ENCODE results near the gene PCBP3. TPM values are rescaled to one million over a fixed set of nuclear protein-coding genes. Genes with fewer than 3 reads are reported as not detected.

The PCBP3 gene
- total and polyA plus RNA-seq, 8 donors: 0.83 to 4.3 (median 1.7) TPM

- no peak for TF ChIP-seq CTCF (IDR thresholded peaks at IDR 0.05)
- Histone ChIP-seq H3K36me3 (no peaks in the 10 kb centered on the region), H3K4me3 (peak overlapping the region in 1 of 4 donors; percentile 74), H3K4me1 (peaks cover 0 to 5% (median 0%) of the 10 kb centered on the region in 3 donors), H3K27ac (no peak overlapping the region), H3K27me3 (no peaks in the 10 kb centered on the region), H3K9me3 (no peaks in the 10 kb centered on the region)
- WGBS, 2 donors: 94 to 95% methylated on average over 38 of the region's 38 CpGs
- intact Hi-C loops (cut with DNase I): no loop called here
- FAIRE-seq: no peak
- DNase-seq: peak in 3 of 6 donors; percentile 34 to 78 (median 58)
- ATAC-seq: no peak
Observed at GRCh38 chr21:45983981-45984551, 340.5 kb downstream of the PCBP3 start.

- peaks cover 0 to 5% (median 0%) of the 10 kb centered on the region in 3 donors for H3K4me1 ChIP-seq
- intact Hi-C loops (cut with DNase I): no loop called here
Observed at GRCh38 chr21:45984584-45985095, 341.1 kb downstream of the PCBP3 start.

GRCh38 chr21:45985471-45986315, 342.2 kb downstream of the PCBP3 start:
- TF ChIP-seq CTCF (IDR thresholded peaks at IDR 0.05): no peak
- ATAC-seq: no peak
- Histone ChIP-seq H3K4me1 (peaks cover 0 to 5% (median 0%) of the 10 kb centered on the region in 3 donors), H3K9me3 (no peaks in the 10 kb centered on the region), H3K27ac (no peak overlapping the region), H3K36me3 (no peaks in the 10 kb centered on the region), H3K27me3 (no peaks in the 10 kb centered on the region), H3K4me3 (no peak overlapping the region)
- peak in 3 of 6 donors; percentile 32 to 68 (median 48) for DNase-seq
- 90 to 91% methylated on average over 37 of the region's 37 CpGs for WGBS, 2 donors
- intact Hi-C loops (cut with DNase I): no loop called here
- no peak for FAIRE-seq

More at GRCh38 chr21:45984584-45985095, 341.1 kb downstream of the PCBP3 start:
- Histone ChIP-seq H3K36me3 (no peaks in the 10 kb centered on the region), H3K27ac (no peak overlapping the region), H3K9me3 (no peaks in the 10 kb centered on the region), H3K4me3 (no peak overlapping the region), H3K27me3 (no peaks in the 10 kb centered on the region)
- 58 to 75% methylated on average over 3 of the region's 3 CpGs for WGBS, 2 donors
- FAIRE-seq (no peak), ATAC-seq (no peak), DNase-seq (no peak)
- no peak for TF ChIP-seq CTCF (IDR thresholded peaks at IDR 0.05)

- no peaks in the 10 kb centered on the region for H3K36me3 ChIP-seq
- WGBS, 2 donors: 90% methylated on average over 36 of the region's 36 CpGs
- no peak overlapping the region for H3K4me3 ChIP-seq
- H3K4me1 ChIP-seq: peaks cover 0 to 5% (median 0%) of the 10 kb centered on the region in 3 donors
- intact Hi-C loops (cut with DNase I): no loop called here
- no peaks in the 10 kb centered on the region for H3K27me3 ChIP-seq
- no peak overlapping the region for H3K27ac ChIP-seq
- no peak for TF ChIP-seq CTCF (IDR thresholded peaks at IDR 0.05)
- DNase-seq (peak in 3 of 6 donors; percentile 19 to 54 (median 49)), ATAC-seq (no peak), FAIRE-seq (no peak)
- H3K9me3 ChIP-seq: no peaks in the 10 kb centered on the region
Observed at GRCh38 chr21:45986316-45987051, 343.0 kb downstream of the PCBP3 start.

Measured in pancreas (tissue), 10 donors.